Ishikawa (cell line): ENCODE measurements around the gene ACTN1.

ENCODE experiments used
- CEBPB ChIP-seq: IDR thresholded peaks from 2 replicates; pipeline ENCODE4 v1.6.1; 2012
- EP300 ChIP-seq: IDR thresholded peaks from 2 replicates; pipeline ENCODE4 v1.6.1; 2012; ENCODE audit warnings: borderline replicate concordance
- MAX ChIP-seq: IDR thresholded peaks from 2 replicates; pipeline ENCODE4 v1.6.1; 2012
- RAD21 ChIP-seq: IDR thresholded peaks from 2 replicates; pipeline ENCODE4 v1.6.1; 2012; ENCODE audit warnings: low read depth
- TCF12 ChIP-seq: IDR thresholded peaks from 2 replicates; pipeline ENCODE4 v1.6.1; 2012; ENCODE audit warnings: low read depth
- TEAD4 ChIP-seq: IDR thresholded peaks from 2 replicates; pipeline ENCODE4 v1.6.1; 2012

GRCh38 chr14:68888883-68889282 lies 90.2 kb downstream of the ACTN1 start:
- TF ChIP-seq CEBPB (no peak), RAD21 (no peak), MAX (no peak), EP300 (no peak), TEAD4 (no peak), TCF12 (no peak)
